ENCODE measurements around the gene C2orf72.

C2orf72 gene

DNA sequence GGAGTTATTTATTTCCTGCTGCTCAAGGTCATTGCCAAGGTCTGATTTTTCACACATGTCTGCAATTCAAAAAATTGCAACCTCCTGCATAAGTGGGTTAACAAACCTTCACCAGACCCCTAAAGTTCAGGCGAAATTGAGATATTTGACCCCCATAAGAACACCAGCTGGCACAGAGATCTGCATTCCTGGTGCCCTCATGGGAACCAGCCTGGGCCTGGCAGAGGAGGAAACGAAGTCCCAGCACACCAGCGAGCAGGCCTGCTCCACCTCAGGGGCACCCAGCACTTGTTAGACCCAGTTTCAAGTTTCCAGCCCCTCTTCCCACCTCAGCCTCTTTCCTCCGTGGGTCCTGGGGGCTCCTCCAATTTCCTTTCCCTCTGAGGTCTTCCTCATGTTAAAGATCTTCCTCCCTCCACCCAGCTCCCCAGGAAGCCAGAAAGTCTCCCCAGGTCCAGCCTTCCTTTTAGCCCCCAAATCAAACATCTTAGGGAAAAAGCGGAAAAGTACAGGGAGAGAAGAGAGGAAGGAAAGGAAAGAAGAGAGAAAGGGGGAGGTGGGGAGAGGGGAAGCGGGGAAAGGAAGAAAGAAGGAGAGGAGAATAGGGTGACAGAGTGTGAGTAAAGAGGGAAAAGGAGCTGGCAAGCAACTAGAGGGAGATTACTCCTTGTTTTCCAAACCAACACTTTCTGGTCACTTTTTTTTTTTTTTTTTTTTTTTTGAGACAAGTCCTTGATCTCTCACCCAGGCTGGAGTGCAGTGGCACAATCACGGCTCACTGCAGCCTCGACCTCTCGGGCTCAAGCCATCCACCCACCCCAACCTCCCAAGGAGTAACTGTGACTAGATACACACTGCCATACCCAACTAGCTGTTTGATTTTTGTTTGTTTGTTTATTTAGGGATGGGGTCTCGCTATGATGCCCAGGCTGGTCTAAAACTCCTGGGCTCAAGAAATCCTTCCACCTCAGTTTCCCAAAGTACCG is 3.9 kb upstream of the C2orf72 start:
- in situ Hi-C loops (cut with HindIII; ENCODE audit: low sequenced_read_pairs) = no loop called here
- DNase-seq (ENCODE audit: low read depth, low spot score) = no peak
- H3K4me3 ChIP-seq (ENCODE audit: low read depth, low read length) = no peak overlapping the region
- no peak for TF ChIP-seq CTCF (IDR thresholded peaks at IDR 0.05; ENCODE audit: low read depth, low read length)

GRCh38 chr2:231034291-231034882 is 2.9 kb upstream of the C2orf72 start:
- in situ Hi-C loops (cut with HindIII; ENCODE audit: low sequenced_read_pairs) = no loop called here
- TF ChIP-seq CTCF (IDR thresholded peaks at IDR 0.05; ENCODE audit: low read depth, low read length) = no peak
- no peak for DNase-seq (ENCODE audit: low read depth, low spot score)
- no peak overlapping the region for H3K4me3 ChIP-seq (ENCODE audit: low read depth, low read length)

- in situ Hi-C loops (cut with HindIII; ENCODE audit: low sequenced_read_pairs) = no loop called here
- H3K4me3 ChIP-seq (ENCODE audit: low read depth, low read length) = no peak overlapping the region
- DNase-seq (ENCODE audit: low read depth, low spot score) = no peak
- no peak for TF ChIP-seq CTCF (IDR thresholded peaks at IDR 0.05; ENCODE audit: low read depth, low read length)
Measured at GRCh38 chr2:231036131-231036530, 1.2 kb upstream of the C2orf72 start.

DNA sequence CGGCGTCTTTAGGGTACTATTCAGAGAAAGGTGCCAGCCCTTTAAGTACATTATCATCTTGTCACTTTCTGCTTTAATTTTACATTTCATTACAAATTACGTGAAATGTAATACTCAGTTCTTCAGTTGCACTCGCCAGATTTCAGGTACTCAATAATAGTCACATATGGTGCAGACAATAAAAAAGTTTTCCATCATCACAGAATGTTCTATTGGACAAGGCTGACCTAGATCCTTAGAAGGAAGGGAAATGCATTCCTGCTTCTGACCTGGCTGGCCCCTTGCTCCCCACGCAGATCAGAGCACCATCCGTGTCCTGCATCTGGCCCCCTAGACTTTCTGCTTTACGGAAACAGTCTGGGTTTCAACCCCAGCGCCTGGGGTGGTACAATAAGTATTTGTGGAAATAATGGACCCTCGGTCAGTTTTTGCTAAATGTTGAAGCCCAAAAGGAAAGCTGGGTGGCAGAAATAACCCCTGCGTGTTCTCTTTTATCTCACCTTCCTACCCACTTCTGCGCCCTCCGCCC is 681 bp upstream of the C2orf72 start:
- DNase-seq (ENCODE audit: low read depth, low spot score) = no peak
- in situ Hi-C loops (cut with HindIII; ENCODE audit: low sequenced_read_pairs) = no loop called here
- no peak overlapping the region for H3K4me3 ChIP-seq (ENCODE audit: low read depth, low read length)
- TF ChIP-seq CTCF (IDR thresholded peaks at IDR 0.05; ENCODE audit: low read depth, low read length) = no peak

- DNase-seq (ENCODE audit: low read depth, low spot score) = no peak
- in situ Hi-C loops (cut with HindIII; ENCODE audit: low sequenced_read_pairs) = no loop called here
- no peak for TF ChIP-seq CTCF (IDR thresholded peaks at IDR 0.05; ENCODE audit: low read depth, low read length)
- no peak overlapping the region for H3K4me3 ChIP-seq (ENCODE audit: low read depth, low read length)
Measured at GRCh38 chr2:231037731-231038482, 584 bp downstream of the C2orf72 start.

All from astrocyte of the spinal cord (primary cell).